KMS-11 (cell line): Measurements from ENCODE around the gene HSD17B8.

Experiments used
- H2AFZ ChIP-seq: fragments of 200-600 bp; sonication (generic); 2 replicates; pipeline ENCODE4 v1.6.1; 2016; ENCODE audit warnings: antibody characterized with exemption, mixed run types, low read depth
- H3K27ac ChIP-seq: fragments of 200-600 bp; sonication (generic); 2 replicates; pipeline ENCODE4 v1.6.1; 2016; ENCODE audit warnings: mild to moderate bottlenecking, mixed run types
- H3K27me3 ChIP-seq: fragments of 200-600 bp; sonication (generic); 2 replicates; pipeline ENCODE4 v1.6.1; 2017; ENCODE audit warnings: mild to moderate bottlenecking, low read depth, mixed run types, moderate library complexity; ENCODE audit not compliant: insufficient read depth
- H3K36me3 ChIP-seq: fragments of 200-600 bp; sonication (generic); 2 replicates; pipeline ENCODE4 v1.6.1; 2017; ENCODE audit warnings: mild to moderate bottlenecking, mixed run types; ENCODE audit not compliant: insufficient read depth
- H3K4me1 ChIP-seq: fragments of 200-600 bp; sonication (generic); 2 replicates; pipeline ENCODE4 v1.6.1; 2016; ENCODE audit warnings: mild to moderate bottlenecking, low read depth, mixed run types; ENCODE audit not compliant: poor library complexity, severe bottlenecking
- H3K4me2 ChIP-seq: fragments of 200-600 bp; sonication (generic); 2 replicates; pipeline ENCODE4 v1.7.0; 2016; ENCODE audit warnings: mild to moderate bottlenecking, mixed run types
- H3K4me3 ChIP-seq: fragments of 200-600 bp; sonication (generic); IDR thresholded peaks from 2 replicates; pipeline ENCODE4 v1.6.1; 2017; ENCODE audit warnings: low read depth, low read length, mixed read lengths; ENCODE audit not compliant: insufficient read depth
- H3K79me2 ChIP-seq: fragments of 200-600 bp; sonication (generic); 2 replicates; pipeline ENCODE4 v1.6.1; 2016; ENCODE audit warnings: low read depth, mixed run types; ENCODE audit not compliant: insufficient read depth
- H3K9ac ChIP-seq: fragments of 200-600 bp; sonication (generic); 2 replicates; pipeline ENCODE4 v1.6.1; 2016; ENCODE audit warnings: mild to moderate bottlenecking, mixed run types
- H4K20me1 ChIP-seq: fragments of 200-600 bp; sonication (generic); 2 replicates; pipeline ENCODE4 v1.6.1; 2016; ENCODE audit warnings: mild to moderate bottlenecking, mixed run types; ENCODE audit not compliant: insufficient read depth
- TF ChIP-seq, protein P1 (sequence below): fragments of 200-600 bp; sonication (generic); conservative IDR thresholded peaks from 2 replicates; pipeline ENCODE4 v1.6.1; 2017; ENCODE audit warnings: low read depth, mild to moderate bottlenecking, antibody characterized with exemption, low read length, moderate library complexity, mixed read lengths

The HSD17B8 gene

GRCh38 chr6:33206027-33206863, 1.8 kb downstream of the HSD17B8 start:
- H3K27ac ChIP-seq = no peak overlapping the region

GRCh38 chr6:33206864-33207551, 2.6 kb downstream of the HSD17B8 start:
- peak overlapping the region; percentile 87; the same call in 1 of the 2 replicates for H3K9ac ChIP-seq

More at GRCh38 chr6:33206027-33206863, 1.8 kb downstream of the HSD17B8 start:
- H3K36me3 ChIP-seq = no peaks in the 10 kb centered on the region
- peaks cover 12% of the 10 kb centered on the region for H3K79me2 ChIP-seq
- H3K9ac ChIP-seq = no peak overlapping the region
- no peak overlapping the region; the same call in 1 of the 2 replicates for H3K4me2 ChIP-seq
- H4K20me1 ChIP-seq = no peaks in the 10 kb centered on the region
- peaks cover 35% of the 10 kb centered on the region for H3K4me1 ChIP-seq
- H3K27me3 ChIP-seq = no peaks in the 10 kb centered on the region
- H2AFZ ChIP-seq = no peak overlapping the region
- H3K4me3 ChIP-seq = no peak overlapping the region
- TF ChIP-seq, protein P1, sequence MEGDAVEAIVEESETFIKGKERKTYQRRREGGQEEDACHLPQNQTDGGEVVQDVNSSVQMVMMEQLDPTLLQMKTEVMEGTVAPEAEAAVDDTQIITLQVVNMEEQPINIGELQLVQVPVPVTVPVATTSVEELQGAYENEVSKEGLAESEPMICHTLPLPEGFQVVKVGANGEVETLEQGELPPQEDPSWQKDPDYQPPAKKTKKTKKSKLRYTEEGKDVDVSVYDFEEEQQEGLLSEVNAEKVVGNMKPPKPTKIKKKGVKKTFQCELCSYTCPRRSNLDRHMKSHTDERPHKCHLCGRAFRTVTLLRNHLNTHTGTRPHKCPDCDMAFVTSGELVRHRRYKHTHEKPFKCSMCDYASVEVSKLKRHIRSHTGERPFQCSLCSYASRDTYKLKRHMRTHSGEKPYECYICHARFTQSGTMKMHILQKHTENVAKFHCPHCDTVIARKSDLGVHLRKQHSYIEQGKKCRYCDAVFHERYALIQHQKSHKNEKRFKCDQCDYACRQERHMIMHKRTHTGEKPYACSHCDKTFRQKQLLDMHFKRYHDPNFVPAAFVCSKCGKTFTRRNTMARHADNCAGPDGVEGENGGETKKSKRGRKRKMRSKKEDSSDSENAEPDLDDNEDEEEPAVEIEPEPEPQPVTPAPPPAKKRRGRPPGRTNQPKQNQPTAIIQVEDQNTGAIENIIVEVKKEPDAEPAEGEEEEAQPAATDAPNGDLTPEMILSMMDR = no peak

DNA sequence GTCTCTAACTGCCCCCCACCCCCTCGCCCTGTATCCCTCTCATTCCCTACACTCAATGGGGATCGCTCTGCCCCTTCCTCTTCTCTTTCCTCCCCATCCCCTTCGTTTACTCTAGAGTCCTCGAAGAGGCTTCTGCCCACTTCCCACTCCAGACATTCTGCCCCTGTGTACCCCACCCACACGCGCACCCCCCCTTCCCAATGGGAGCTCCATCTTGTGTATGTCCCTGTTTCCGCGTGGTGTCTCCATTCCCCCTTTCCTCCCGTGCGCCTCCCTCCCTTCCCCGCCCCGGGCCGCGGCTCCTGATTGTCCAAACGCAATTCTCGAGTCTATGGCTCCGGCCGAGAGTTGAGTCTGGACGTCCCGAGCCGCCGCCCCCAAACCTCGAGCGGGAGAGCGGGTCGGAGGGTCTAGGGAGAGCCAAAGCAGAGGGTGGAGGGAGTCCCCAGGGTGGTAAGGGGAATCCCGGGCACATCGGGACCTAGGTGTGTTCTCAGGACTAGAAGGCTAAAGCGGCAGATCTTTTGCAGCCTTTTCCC, 3.2 kb downstream of the HSD17B8 start:
- Histone ChIP-seq H4K20me1 (no peaks in the 10 kb centered on the region), H3K4me3 (peak overlapping the region; percentile 22), H3K9ac (peak overlapping the region; percentile 87), H3K36me3 (no peaks in the 10 kb centered on the region), H3K79me2 (no peaks in the 10 kb centered on the region), H3K27ac (peak overlapping the region; percentile 78), H3K4me2 (peak overlapping the region; percentile 94), H3K27me3 (no peaks in the 10 kb centered on the region), H3K4me1 (peaks cover 26% of the 10 kb centered on the region), H2AFZ (peak overlapping the region; percentile 83)
- TF ChIP-seq, protein P1 = no peak

More at GRCh38 chr6:33206864-33207551, 2.6 kb downstream of the HSD17B8 start:
- no peak overlapping the region for H2AFZ ChIP-seq
- H3K79me2 ChIP-seq = peaks cover 4% of the 10 kb centered on the region
- TF ChIP-seq, protein P1 = no peak
- H3K27me3 ChIP-seq = no peaks in the 10 kb centered on the region
- no peak overlapping the region for H3K27ac ChIP-seq
- peaks cover 28% of the 10 kb centered on the region for H3K4me1 ChIP-seq
- no peaks in the 10 kb centered on the region for H3K36me3 ChIP-seq
- H3K4me3 ChIP-seq = peak overlapping the region; percentile 22
- no peaks in the 10 kb centered on the region for H4K20me1 ChIP-seq
- H3K4me2 ChIP-seq = peak overlapping the region; percentile 94

DNA sequence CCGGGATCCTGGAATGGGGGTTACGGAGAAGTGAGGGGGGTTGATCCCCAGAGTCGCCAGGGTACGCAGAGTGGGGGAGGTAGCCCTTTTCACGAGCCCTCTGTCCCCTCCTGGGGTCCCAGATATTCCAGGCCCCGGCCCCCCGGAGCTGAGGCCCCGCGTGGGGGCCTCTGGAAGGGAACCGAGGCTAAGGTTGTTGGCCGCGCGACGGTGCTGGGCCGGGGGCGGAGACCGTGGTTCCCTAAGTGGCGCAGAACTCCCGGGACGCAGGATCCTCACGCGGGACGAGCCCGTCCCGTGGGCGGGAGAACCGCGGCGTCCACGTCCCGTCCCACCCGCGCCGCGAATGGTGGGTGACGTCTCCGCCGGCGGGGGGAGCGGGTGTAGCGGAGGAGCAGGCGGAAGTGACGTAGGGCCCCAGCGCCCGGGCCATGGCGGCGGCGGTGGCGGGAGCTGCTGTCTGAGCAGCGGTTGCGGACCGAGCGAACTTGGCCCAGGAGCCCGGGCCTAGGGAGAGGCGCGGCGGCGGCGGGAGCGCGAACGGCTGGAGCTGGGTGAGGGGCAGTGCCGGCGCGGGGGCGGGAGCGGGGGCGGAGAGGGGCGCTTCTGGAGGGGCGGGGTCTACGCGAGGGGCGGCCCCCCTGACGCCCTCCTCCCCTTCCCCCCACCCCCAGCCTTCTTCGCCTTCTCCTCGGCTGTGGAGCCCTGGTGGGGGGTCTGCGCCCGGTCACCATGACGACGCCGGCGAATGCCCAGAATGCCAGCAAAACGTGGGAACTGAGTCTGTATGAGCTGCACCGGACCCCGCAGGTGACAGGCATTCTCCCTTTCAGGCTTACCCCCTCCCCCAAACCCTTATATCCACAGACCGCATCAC, 3.9 kb downstream of the HSD17B8 start, which contains the start of gene RING1:
Gene RING1, plus strand, starts transcription at position 410 of the 877 bp plus-strand sequence. Its CDS starts 323 bp downstream, at position 733.
- H4K20me1 ChIP-seq = no peaks in the 10 kb centered on the region
- peak within 1 kb of the TSS; percentile 22 for H3K4me3 ChIP-seq
- H2AFZ ChIP-seq = peak within 1 kb of the TSS; percentile 83
- no peaks in the 10 kb centered on the region for H3K36me3 ChIP-seq
- TF ChIP-seq, protein P1 = no peak
- H3K79me2 ChIP-seq = no peaks in the 10 kb centered on the region
- no peaks in the 10 kb centered on the region for H3K27me3 ChIP-seq
- H3K9ac ChIP-seq = peak within 1 kb of the TSS; percentile 87
- peak within 1 kb of the TSS; percentile 94 for H3K4me2 ChIP-seq
- peak within 1 kb of the TSS; percentile 78 for H3K27ac ChIP-seq
- H3K4me1 ChIP-seq = peaks cover 26% of the 10 kb centered on the region
